HG03354 (cell line): ENCODE results near the gene SHISA6.

Experiments
- ATAC-seq: cut with Tn5 transposase; IDR thresholded peaks from one replicate; pipeline ENCODE4 v1.9.1; 2021; ENCODE audit warnings: mild to moderate bottlenecking; ENCODE audit not compliant: unreplicated experiment, poor library complexity, severe bottlenecking

Gene SHISA6

GRCh38 chr17:11256877-11257276 lies 15.9 kb downstream of the SHISA6 start:
- no peak for ATAC-seq

GRCh38 chr17:11264183-11264871 lies 23.3 kb downstream of the SHISA6 start:
- ATAC-seq: no peak

GRCh38 chr17:11267999-11268575 lies 27.1 kb downstream of the SHISA6 start:
- ATAC-seq: no peak

GRCh38 chr17:11269210-11269609 lies 28.2 kb downstream of the SHISA6 start:
- ATAC-seq: no peak

- no peak for ATAC-seq
Observed at GRCh38 chr17:11272191-11272590, 31.2 kb downstream of the SHISA6 start.

GRCh38 chr17:11273596-11273995 lies 32.6 kb downstream of the SHISA6 start:
- ATAC-seq: no peak

- no peak for ATAC-seq
Observed at GRCh38 chr17:11274106-11274505, 33.1 kb downstream of the SHISA6 start.

- ATAC-seq: no peak
Observed at GRCh38 chr17:11276486-11276885, 35.5 kb downstream of the SHISA6 start.

- no peak for ATAC-seq
Observed at GRCh38 chr17:11278186-11278991, 37.4 kb downstream of the SHISA6 start.

GRCh38 chr17:11278992-11279270 lies 37.9 kb downstream of the SHISA6 start:
- no peak for ATAC-seq

GRCh38 chr17:11279776-11280344 lies 38.8 kb downstream of the SHISA6 start:
- no peak for ATAC-seq

GRCh38 chr17:11282586-11282985 lies 41.6 kb downstream of the SHISA6 start:
- ATAC-seq: no peak

- ATAC-seq: no peak
Observed at GRCh38 chr17:11284811-11285210, 43.8 kb downstream of the SHISA6 start.

GRCh38 chr17:11285946-11286345 lies 44.9 kb downstream of the SHISA6 start:
- ATAC-seq: no peak

- no peak for ATAC-seq
Observed at GRCh38 chr17:11287791-11288190, 46.8 kb downstream of the SHISA6 start.

GRCh38 chr17:11290814-11291213 lies 49.8 kb downstream of the SHISA6 start:
- no peak for ATAC-seq

GRCh38 chr17:11292491-11292890 lies 51.5 kb downstream of the SHISA6 start:
- ATAC-seq: no peak

GRCh38 chr17:11293480-11293879 lies 52.5 kb downstream of the SHISA6 start:
- ATAC-seq: no peak

GRCh38 chr17:11294826-11295225 lies 53.8 kb downstream of the SHISA6 start:
- no peak for ATAC-seq

GRCh38 chr17:11296994-11297393 lies 56.0 kb downstream of the SHISA6 start:
- no peak for ATAC-seq

GRCh38 chr17:11298401-11298800 lies 57.4 kb downstream of the SHISA6 start:
- no peak for ATAC-seq
